22Rv1 (cell line): Measurements from ENCODE around the gene CFAP73.

ENCODE experiments used
- ZFX ChIP-seq: fragments of 450-650 bp; IDR thresholded peaks from 2 replicates; pipeline ENCODE4 v1.6.1; 2017; ENCODE audit warnings: antibody characterized with exemption, borderline replicate concordance
- TF ChIP-seq, protein P1 (sequence below): fragments of 450-650 bp; IDR thresholded peaks from 2 replicates; pipeline ENCODE4 v1.5.1; 2017; ENCODE audit warnings: mild to moderate bottlenecking

- TF ChIP-seq, protein P1, sequence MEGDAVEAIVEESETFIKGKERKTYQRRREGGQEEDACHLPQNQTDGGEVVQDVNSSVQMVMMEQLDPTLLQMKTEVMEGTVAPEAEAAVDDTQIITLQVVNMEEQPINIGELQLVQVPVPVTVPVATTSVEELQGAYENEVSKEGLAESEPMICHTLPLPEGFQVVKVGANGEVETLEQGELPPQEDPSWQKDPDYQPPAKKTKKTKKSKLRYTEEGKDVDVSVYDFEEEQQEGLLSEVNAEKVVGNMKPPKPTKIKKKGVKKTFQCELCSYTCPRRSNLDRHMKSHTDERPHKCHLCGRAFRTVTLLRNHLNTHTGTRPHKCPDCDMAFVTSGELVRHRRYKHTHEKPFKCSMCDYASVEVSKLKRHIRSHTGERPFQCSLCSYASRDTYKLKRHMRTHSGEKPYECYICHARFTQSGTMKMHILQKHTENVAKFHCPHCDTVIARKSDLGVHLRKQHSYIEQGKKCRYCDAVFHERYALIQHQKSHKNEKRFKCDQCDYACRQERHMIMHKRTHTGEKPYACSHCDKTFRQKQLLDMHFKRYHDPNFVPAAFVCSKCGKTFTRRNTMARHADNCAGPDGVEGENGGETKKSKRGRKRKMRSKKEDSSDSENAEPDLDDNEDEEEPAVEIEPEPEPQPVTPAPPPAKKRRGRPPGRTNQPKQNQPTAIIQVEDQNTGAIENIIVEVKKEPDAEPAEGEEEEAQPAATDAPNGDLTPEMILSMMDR: no peak
- TF ChIP-seq ZFX: no peak
Observed at GRCh38 chr12:113111247-113111646, 38.3 kb upstream of the CFAP73 start.
